Heart right ventricle (tissue), 16 donors: ENCODE measurements around the gene SORL1. TPM values are rescaled to one million over a fixed set of nuclear protein-coding genes. Genes with fewer than 3 reads are reported as not detected.

ENCODE experiments used
- ATAC-seq, 8 donors: fragments of 200-7000 bp; cut with Tn5 transposase; one replicate each; pipeline ENCODE4 v1.9.1; 2020; ENCODE audit warnings: mild to moderate bottlenecking in 8 of 8, moderate library complexity in 8 of 8, moderate number of reproducible peaks in 1 of 8
- DNase-seq, 2 donors: peaks; one replicate each; pipeline ENCODE4 v3.0.0-alpha.2; 2020
- H3K27ac ChIP-seq, 10 donors: fragments of 200-600 bp; sonication (generic) in 2 of 10; one replicate each; pipeline versions ENCODE4 v1.5.0 to v1.8.0; 2020 to 2022; ENCODE audit warnings: mild to moderate bottlenecking in 3 of 10
- H3K27me3 ChIP-seq, 7 donors: fragments of 200-600 bp; one replicate each; pipeline ENCODE4 v1.8.0; 2021 to 2022; ENCODE audit warnings: mild to moderate bottlenecking in 2 of 7
- H3K36me3 ChIP-seq, 9 donors: fragments of 200-600 bp; sonication (generic) in 1 of 9; one replicate each; pipeline versions ENCODE4 v1.5.0 to v1.8.0; 2020 to 2022; ENCODE audit warnings: mild to moderate bottlenecking in 2 of 9
- H3K4me1 ChIP-seq, 9 donors: fragments of 200-600 bp; sonication (generic) in 1 of 9; one replicate each; pipeline versions ENCODE4 v1.5.0 to v1.8.0; 2020 to 2022; ENCODE audit warnings: mild to moderate bottlenecking in 4 of 9
- H3K4me3 ChIP-seq, 10 donors: fragments of 200-600 bp; sonication (generic) in 2 of 10; one replicate each; pipeline versions ENCODE4 v1.5.0 to v1.8.0; 2020 to 2022; ENCODE audit warnings: mild to moderate bottlenecking in 7 of 10, moderate library complexity in 2 of 10
- H3K9me3 ChIP-seq, 11 donors: fragments of 200-600 bp in 10 of 11; sonication (generic) in 2 of 11; one replicate each; pipeline versions ENCODE4 v1.5.0 to v1.8.0; 2013 to 2022; ENCODE audit warnings: mild to moderate bottlenecking in 2 of 11, control low read depth in 1 of 11, moderate library complexity in 1 of 11
- CTCF ChIP-seq, 9 donors: fragments of 200-600 bp; sonication (generic) in 2 of 9; IDR thresholded peaks; one replicate each; pipeline versions ENCODE4 v1.5.0 to v1.8.0; 2021 to 2022; ENCODE audit warnings: antibody characterized with exemption in 9 of 9, mild to moderate bottlenecking in 5 of 9, moderate library complexity in 1 of 9
- WGBS, 2 donors: extraction: QIAGEN DNeasy Blood & Tissue Kit; methylation state at CpG; one replicate each; pipeline ENCODE4 v1.1.7; 2013; ENCODE audit warnings: inconsistent platforms in 1 of 2; 5-methylcytosine and 5-hydroxymethylcytosine counted together
- intact Hi-C, 10 donors: fragments of 100-400 bp; cut with DNase I; formaldehyde crosslinking; loops; one replicate each; pipeline versions ENCODE4 v1.11.1 to v1.14.2; 2022
- polyA plus RNA-seq, 2 donors: library from polyadenylated mRNA; stranded (reverse); fragments of 200-250 nt; gene quantifications; one replicate each; pipeline ENCODE4 v1.2.3, GENCODE V29; 2013
- total RNA-seq, 10 donors: library from RNA; stranded (reverse); fragmentation: NEBNext Ultra II Directional in 3 of 10; extraction: Animal tissue kit (Norgen Biotek cat#: 25700) in 3 of 10; gene quantifications; one replicate each; pipeline versions ENCODE4 v1.2.1 to v1.2.4, GENCODE V29; 2021 to 2023
- donor health status: Arrhythmogenic right ventricular cardiomyopathy.
- donor health status: ischemic (EF 13 %, LVEDD 7.1; RV severe dilation, severe dysfunction).
- donor health status: healthy with polysubstance abuse.
- donor health status: DM: no; HTN: yes; CAD: no.
- donor health status: DM: no; HTN: no; CAD: no.
- donor health status: ischemic (EF 25% LVEDD 6.9; RV normal size, moderate dysfunction).
- donor health status: ischemic (EF 25% LVEDD 5.7; RV mildly dilated, moderate dysfunction).
- donor health status: healthy.
- donor health status: DM: yes; HTN: yes; CAD: no.
- donor health status: Ischemic cardiomyopathy.
- donor health status: ischemic (EF 35%, LVEDD 5.7; RV mildly dilated, moderate dysfunction).
- donor health status: nonischemic (EF 11% LVEDD 7.7; RV severe dilation, severe dysfunction).
- donor health status: DM: yes; HTN: yes; CAD: no.
- donor health status: PGD.
- donor health status: ischemic (EF 29% LVEDD 5.4; RV normal size, mild dysfunction).
- donor health status: nonischemic (EF 23%, LVEDD 6.1; RV moderate dilation, normal function).

The SORL1 gene
- total and polyA plus RNA-seq, 12 donors = 0.26 to 15.1 (median 8.7) TPM

- Histone ChIP-seq H3K9me3 (peaks cover 0 to 3% (median 0%) of the 10 kb centered on the region in 11 donors), H3K4me3 (no peak overlapping the region), H3K4me1 (peaks cover 5 to 35% (median 14%) of the 10 kb centered on the region in 9 donors), H3K27ac (peak overlapping the region in 5 of 10 donors; percentile 49 to 80 (median 75)), H3K36me3 (no peaks in the 10 kb centered on the region), H3K27me3 (no peaks in the 10 kb centered on the region)
- intact Hi-C loops = no loop called here
- peak; percentile 45 to 86 (median 60) for ATAC-seq
- WGBS, 2 donors = 42 to 44% methylated on average over 13 of the region's 13 CpGs
- peak in 1 of 2 donors; percentile 17 for DNase-seq
- no peak for TF ChIP-seq CTCF (IDR thresholded peaks at IDR 0.05)
Observed at GRCh38 chr11:121672630-121673487, 220.7 kb downstream of the SORL1 start.

GRCh38 chr11:121681550-121682268, 229.6 kb downstream of the SORL1 start:
- Histone ChIP-seq H3K27me3 (no peaks in the 10 kb centered on the region), H3K36me3 (no peaks in the 10 kb centered on the region), H3K4me3 (no peak overlapping the region), H3K9me3 (peaks cover 0 to 6% (median 0%) of the 10 kb centered on the region in 11 donors), H3K4me1 (no peaks in the 10 kb centered on the region), H3K27ac (no peak overlapping the region)
- 86 to 94% methylated on average over 1 of the region's 1 CpG for WGBS, 2 donors
- intact Hi-C loops = no loop called here
- no peak for DNase-seq
- ATAC-seq = no peak
- TF ChIP-seq CTCF (IDR thresholded peaks at IDR 0.05) = no peak

Other genes with a start within 250 kb of the SORL1 start
- 10 to 100 TPM; 17.0 to 30.6 (median 20.9) TPM for gene SC5D, start 159.5 kb upstream of the SORL1 start, total RNA-seq
- gene SC5D, start 159.5 kb upstream of the SORL1 start, polyA plus RNA-seq = 10 to 100 TPM; 10.7 to 18.9 TPM